Measurements from ENCODE around the gene TSC2.

Gene TSC2

DNA sequence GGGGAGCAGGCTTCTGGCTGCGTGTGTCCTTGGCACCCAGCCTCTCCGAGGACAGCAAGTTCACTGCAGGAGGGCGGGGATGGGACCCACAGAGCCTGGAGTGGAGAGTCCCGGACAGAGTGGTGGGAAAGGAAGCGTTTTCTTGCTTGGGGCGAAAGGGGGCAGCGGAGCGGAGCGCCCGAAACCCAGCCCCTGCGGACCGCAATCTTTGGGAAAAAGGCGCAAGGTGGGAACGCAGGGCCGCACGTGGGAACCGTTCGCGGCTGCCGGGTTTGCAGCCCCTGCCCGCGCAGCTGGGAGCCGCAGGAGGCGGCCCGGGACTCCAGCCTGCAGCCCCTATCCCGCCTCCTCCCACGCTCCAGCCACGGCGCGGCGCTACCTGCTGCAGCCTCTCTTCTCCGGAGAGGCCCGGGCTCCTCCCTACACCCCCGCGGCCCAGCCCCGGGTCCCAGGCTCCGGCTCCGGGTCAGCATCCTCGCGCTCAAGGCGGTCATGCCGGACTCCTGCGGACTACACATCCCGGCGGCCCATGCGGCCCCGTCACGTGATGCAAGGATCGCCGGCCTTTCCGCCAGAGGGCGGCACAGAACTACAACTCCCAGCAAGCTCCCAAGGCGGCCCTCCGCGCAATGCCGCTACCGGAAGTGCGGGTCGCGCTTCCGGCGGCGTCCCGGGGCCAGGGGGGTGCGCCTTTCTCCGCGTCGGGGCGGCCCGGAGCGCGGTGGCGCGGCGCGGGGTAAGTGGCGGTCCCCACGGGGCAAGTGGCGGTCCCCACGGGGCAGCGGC is at the start of gene TSC2, which contains the start of gene NTHL1:
Gene TSC2, plus strand, starts transcription at position 656 of the 786 bp plus-strand sequence. CDS start 631 bp downstream, outside the sequence.
Gene NTHL1, minus strand, starts transcription at position 505 of the 786 bp plus-strand sequence. Its CDS starts 11 bp downstream, at position 494.
- in situ Hi-C loops (cut with HindIII; ENCODE audit: low sequenced_read_pairs): no loop called here

DNA sequence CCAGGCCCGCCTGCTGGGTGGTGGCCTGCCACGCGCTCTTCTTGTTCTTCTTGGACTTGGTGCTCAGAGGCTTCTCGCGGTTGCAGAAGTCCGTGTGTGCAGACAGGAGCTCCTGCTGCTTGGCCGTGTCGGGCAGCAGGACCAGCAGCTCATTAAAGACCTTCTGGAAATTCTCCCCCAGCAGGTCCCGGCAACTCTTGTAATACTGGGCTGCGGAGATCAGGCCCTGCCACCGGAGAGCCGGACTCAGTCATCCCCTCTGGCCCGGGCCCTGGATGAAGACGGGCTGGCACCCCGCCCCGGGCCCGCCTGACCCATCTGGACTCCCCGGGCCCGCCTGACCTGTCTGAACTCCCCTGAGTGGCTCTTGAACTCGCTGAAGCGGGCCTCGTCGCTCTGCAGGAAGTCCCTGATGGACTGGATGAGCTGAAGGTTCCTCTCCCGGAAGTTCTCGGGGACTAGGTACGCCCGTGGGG is 49.4 kb upstream of the TSC2 start:
- in situ Hi-C loops (cut with HindIII; ENCODE audit: low sequenced_read_pairs): no loop called here

- in situ Hi-C loops (cut with HindIII; ENCODE audit: low sequenced_read_pairs): no loop called here
Observed at GRCh38 chr16:1998852-1999801, 48.7 kb upstream of the TSC2 start.

- in situ Hi-C loops (cut with HindIII; ENCODE audit: low sequenced_read_pairs): no loop called here
Observed at GRCh38 chr16:1999866-2000514, 47.8 kb upstream of the TSC2 start.

DNA sequence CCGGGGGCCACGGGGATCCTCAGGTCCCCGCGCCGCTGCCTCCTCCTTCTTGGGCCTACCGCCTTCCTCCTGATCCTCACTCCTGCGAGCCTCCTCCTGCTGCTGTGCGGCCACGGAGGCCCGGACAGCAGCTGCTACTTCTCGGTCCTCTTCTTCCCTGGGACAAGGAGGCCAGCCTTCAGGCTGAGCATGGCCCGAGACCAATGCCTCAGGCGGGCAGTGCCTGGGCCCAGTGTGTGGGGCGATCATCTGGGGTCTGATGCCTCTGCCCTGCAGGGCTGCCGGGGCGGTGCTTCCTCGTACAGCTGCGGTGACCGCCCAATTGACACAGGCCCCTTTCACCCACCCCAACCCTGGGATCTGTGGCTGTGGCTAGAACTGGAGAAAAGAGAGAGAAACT is 46.8 kb upstream of the TSC2 start:
- in situ Hi-C loops (cut with HindIII; ENCODE audit: low sequenced_read_pairs): no loop called here

- in situ Hi-C loops (cut with HindIII; ENCODE audit: low sequenced_read_pairs): no loop called here
Observed at GRCh38 chr16:2001456-2002355, 46.1 kb upstream of the TSC2 start.

- in situ Hi-C loops (cut with HindIII; ENCODE audit: low sequenced_read_pairs): no loop called here
Observed at GRCh38 chr16:2002406-2003230, 45.2 kb upstream of the TSC2 start.

- in situ Hi-C loops (cut with HindIII; ENCODE audit: low sequenced_read_pairs): no loop called here
Observed at GRCh38 chr16:2003231-2003826, 44.5 kb upstream of the TSC2 start.

DNA sequence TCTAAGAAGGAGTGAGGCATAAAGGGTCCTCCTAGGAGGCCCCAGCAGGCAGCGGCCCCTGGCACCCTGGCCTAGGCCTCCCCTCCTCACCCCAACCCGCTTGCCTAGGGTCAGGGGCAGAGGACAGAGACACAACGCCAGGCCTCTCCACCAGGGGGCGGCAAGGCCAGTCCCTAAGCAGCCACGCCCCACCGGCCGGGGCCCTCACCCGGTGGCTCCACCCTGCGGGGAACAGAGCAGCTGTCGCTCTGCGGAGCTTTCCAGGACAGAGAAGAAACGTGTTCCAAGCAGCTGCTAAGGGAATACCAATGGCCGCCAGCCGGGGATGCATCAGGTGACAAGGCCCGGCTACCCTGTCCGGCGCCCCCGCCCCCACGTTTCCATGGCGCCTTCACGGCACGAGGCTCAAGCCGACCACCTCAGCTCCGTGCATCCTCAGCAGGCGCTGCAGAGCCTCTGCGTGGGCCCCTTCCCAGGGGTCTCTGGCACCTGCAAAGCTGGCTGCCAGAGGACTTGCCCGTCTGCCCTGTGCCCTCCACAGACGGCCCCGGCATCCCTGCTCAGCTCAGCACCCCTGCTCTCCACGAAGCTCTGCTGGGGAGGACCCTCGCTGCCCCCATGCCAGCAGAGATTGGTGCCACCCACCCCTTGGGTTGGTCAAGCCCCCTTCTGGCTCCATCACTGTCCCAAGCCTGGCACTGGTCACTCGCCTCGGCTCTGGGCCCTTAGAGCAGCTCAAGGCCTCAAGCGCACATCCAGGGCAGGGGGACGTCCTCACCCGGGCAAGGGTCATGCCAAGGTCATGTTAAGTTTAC is 43.8 kb upstream of the TSC2 start:
- in situ Hi-C loops (cut with HindIII; ENCODE audit: low sequenced_read_pairs): no loop called here

GRCh38 chr16:2004795-2005517 is 42.8 kb upstream of the TSC2 start:
- in situ Hi-C loops (cut with HindIII; ENCODE audit: low sequenced_read_pairs): no loop called here

DNA sequence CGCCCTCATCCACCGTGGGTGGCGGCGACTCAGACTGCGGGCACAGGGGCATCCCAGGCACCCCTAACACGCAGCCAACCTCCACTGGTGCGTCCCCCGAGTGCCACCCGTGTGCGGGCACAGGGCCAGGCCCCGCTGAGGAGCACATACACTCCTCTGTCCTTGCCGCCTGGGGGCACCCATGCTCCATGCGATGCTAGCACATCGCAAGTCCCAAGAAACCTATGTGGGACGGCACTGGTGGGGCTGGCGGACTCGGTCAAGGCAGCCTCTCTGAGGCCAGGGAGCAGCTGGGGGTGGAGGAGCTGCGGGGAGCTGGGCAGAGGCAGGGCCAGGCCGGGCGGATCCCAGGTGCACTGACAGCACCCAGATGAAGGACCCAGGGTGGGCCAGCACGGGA is 42.1 kb upstream of the TSC2 start:
- in situ Hi-C loops (cut with HindIII; ENCODE audit: low sequenced_read_pairs): no loop called here

DNA sequence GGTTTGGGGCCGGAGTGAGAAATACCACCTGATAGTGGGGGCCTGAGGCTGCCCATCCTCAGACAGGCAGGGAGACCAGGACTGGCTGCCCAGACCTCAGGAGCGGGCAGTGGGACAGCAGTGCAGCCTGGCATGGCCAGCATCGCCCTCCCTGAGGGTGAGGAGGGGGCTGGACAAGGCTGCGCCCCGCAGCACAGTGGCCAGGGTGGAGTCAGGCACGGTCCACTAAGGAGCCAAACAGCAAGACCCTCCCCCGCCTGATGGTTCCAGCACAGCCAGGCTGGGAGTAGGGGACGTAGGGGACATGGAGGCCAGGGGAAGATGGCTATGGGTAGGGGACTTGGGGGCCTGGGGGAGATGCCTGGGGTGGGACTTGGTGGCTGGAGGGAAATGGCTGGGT is 41.5 kb upstream of the TSC2 start:
- in situ Hi-C loops (cut with HindIII; ENCODE audit: low sequenced_read_pairs): no loop called here

DNA sequence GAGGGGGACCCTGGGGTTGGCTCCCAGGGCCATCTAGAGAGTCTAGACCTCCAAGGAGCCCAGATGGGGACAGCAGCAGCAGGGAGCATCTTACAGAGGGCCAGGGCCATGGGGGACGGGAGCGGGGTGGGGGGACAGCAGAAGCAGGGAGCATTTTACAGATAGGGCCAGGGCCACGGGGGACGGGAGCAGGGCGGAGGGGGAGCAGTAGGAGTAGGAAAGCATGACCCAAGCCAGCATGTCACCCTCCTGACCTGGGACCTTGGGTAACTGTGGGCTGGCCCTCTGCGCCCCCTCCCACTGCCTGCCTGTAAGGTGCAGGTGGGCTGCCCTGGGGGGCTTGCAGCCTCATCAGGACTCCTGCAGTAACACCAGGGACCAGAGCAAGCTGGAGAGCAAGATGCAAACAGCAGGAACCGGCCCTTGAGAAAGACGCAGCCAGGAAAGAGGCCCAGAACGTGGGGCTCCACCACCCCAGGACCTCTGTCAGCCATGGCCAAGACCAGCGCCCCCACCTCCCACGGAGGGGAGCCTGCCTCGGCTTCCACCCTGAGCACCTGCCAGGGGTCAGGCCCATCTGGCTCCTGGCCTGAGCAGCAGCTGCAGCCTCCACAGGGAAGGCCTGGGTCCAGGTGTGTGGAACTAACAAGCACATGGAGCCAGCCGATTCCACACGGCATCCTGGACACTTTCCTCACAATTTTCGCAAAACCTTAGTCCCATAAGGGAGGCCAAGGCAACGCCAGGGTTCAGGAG is 40.5 kb upstream of the TSC2 start:
- in situ Hi-C loops (cut with HindIII; ENCODE audit: low sequenced_read_pairs): no loop called here

DNA sequence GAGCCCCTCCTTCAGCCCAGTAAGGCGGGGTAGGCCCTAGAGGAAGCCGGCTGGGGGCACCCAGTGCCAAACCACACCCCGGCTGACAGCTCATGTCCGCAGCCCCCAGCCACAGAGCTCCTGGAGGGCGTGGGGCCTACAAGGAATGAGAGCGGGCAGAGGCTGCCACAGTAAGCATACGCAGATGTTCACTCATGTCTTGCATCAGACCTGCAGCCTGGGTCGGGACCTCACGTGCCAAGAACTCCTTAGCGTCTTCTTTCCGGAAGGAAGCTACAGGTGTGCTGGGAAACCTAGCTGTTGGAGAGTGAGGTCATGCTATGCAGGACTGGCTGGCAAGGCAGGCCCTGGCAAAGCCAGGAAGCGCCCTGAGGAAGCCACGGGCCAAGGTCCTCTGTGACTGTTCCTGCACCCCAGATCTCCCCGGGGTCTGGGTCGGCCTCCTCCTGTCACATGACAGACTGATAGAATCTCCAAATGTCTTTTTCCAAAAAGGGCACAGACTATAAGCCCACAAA is 39.7 kb upstream of the TSC2 start:
- in situ Hi-C loops (cut with HindIII; ENCODE audit: low sequenced_read_pairs): no loop called here

DNA sequence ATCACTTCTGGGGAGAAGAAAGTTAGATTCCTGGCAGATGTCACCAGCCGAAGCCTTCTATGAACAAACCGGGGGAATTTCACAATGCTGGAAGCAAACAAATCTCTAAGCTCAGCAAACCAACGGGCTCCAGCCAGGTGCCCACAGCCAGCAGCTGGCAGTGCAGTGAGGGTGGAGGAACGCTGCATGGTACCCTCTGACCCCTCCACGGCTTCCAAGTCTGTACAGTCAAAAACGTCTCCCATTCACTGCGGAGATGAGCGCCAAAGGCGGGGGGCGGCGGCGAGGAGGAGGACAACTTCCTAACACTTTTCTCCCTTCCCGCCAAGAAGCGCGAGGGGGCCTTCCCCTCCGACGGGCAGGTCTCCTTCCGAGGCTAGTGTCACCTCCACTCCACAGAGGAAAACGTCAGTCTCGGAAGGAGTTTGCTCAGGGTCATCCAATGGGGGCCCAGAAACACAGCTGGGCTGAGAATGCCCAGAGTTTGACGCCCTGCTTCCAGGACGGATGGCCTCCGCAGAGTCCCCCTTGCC is 39.1 kb upstream of the TSC2 start:
- in situ Hi-C loops (cut with HindIII; ENCODE audit: low sequenced_read_pairs): no loop called here

DNA sequence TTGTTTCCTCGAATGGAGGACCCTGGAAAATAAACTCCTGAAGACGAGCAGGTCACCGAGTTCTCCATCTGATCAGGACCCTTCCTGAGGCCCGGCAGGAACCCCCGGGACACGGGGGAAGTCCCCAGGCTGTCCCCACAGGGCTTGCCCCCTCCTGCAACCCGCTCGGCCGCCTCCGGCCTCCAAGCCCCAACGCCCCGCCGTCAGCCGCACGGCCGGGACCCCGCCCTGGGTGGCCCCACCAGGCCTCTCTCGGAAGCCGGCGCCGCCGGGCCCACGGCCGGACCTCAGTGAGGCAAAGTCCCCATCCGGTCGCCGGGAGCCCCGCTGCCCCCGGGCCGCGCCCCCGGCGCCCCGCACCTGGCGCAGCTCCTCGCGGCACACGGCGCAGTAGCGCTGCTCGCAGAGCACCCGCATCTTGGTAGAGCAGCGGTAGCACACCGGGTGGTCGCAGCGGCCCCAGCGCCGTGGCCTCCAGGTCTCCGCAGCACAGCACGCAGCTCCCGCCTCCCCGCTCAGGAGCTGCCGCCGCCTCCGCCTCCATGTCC is 38.5 kb upstream of the TSC2 start:
- in situ Hi-C loops (cut with HindIII; ENCODE audit: low sequenced_read_pairs): no loop called here
